ENCODE results near the gene GPC6.
"Not testable (repeated sequence)": the region's sequence is repeated elsewhere in the genome, so short reads cannot be mapped to it uniquely, and the experiment has no call there.

The GPC6 gene

GRCh38 chr13:94188201-94188854, 961.7 kb downstream of the GPC6 start:
- DNase-seq, result no peak

- DNase-seq, result peak in 1 of 2 donors; percentile 18
These were observed 965.9 kb downstream of the GPC6 start for GRCh38 chr13:94192431-94192975.

DNA sequence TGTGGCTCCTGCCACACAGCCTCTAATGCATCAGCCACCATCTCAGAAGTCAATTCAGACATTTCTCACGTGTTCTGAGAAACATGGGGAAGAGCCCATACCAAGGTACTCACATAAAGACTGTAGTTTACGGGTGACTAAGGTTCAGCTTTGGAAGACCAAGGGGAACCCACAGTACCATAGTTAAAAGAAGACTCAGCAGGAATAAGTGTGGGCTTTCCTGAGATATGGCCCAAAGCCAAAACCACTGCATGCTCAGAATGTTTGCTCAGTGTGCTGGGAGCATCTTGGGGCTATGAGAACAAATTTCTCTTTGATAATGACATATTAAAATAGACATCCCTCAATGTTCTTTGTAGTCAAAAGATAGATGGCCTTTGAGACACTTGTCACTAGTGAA, 969.1 kb downstream of the GPC6 start:
- DNase-seq, result no peak

DNA sequence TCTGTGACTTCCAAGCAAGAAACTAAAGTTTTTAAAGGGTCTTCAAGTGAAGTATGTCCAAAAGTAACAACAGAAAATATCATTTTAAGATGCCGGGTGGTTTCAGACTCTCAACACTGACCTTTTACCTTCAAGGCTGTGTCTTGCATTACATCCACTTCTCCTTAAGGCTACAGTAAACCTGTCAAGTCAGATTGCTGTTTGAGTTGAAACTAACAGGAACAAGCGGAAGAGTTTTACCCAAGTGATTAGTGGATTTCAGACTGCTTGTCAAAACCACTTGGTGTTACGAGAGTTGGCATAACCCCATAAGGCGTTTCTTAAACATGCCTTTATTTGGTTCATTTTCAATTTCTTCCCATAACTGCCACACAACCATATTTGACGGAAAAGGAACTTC, 969.8 kb downstream of the GPC6 start:
- DNase-seq, result peak; percentile 25 to 44

DNA sequence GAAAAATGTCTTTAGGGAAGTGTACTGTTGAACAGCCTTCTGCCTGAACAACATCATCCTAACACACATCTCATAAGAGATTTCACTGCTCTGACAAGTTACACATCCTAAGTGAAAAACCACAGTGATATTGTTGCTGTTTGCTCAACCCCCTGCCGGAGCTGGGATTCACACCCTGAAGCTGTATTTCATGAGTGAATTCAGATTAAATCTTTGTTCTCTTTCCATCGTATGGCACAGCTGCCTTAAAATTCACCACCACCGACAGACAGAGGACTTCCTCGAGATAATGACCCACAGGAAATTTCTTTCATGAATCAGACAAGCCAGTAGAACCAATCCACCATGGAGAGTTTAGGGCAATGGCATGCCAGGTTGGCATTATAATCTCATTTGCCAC, 972.1 kb downstream of the GPC6 start:
- no peak for DNase-seq

DNA sequence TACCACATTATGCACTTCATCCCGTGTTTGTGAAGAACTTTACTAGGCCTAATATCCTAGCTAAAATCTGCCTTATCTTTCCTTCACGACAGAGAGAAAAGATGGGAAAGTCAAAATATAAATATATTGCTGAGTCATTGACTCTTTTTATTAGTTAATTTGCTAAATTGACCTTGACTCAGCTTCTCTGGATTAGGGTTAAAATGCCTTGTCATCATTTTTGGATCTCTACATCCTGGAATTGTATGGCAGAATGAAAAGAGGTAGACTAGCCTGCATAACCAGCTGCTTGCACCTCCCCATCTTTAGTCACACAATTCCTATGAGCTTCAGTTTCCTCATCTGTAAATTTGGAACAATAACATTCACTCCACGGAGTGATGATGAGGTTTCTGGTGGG, 972.5 kb downstream of the GPC6 start:
- DNase-seq, result no peak

DNA sequence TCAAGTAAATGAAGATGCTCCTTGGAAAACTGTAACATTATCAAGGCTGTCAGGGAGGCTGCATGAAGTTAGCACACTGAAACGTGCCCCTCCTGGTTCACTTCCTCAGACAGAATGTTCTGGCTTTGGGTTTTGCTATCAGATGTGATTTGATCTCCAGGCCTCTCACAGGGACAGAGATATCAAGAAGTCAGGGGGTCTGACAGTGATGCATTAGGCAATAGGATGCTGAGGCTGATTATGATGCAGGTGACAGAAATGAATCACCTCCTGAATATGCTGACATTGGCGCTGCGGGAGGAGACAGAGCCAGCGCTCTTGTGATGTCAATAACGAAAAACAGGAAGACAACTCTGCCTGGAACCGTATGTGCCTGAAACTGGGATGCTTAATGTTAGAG, 974.4 kb downstream of the GPC6 start:
- no peak for DNase-seq

GRCh38 chr13:94204163-94204562, 977.6 kb downstream of the GPC6 start:
- no peak for DNase-seq

DNA sequence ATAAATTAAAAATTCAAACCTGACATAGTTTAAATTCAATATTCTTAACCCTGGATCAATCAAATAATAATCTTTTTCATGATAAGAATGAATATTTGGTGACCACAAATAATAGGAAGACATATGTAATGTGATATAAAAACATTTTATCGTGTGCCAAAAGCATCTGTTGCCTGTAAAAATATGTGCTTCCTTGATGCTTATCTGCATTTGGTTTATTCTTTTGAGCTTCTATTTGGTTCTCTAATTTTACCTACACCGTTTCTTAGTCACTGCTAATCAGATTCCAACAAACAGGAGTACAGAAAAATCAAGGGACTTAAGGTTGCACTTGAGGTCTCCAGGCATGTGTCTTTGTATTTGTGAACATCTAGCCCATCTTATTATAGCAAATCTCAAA, 978.3 kb downstream of the GPC6 start:
- no peak for DNase-seq

DNA sequence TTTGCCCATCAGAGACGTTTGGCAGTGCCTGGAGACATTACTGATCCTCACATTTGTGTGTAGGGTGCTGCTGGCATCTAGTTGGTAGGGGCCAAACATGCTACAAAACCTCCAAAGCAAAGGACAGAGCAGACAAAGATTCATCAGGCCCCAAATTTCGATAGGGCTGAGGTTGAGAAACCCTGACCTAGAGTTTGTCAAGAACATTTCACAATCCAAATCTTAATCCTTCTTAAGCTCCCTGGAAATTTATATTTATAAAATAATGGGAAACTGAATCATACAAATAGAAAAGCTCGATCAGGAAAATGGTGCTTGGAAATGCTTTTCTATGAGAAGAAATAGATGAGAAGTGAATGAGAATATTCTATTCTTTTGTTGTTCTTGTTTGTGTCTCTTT, 979.3 kb downstream of the GPC6 start:
- no peak for DNase-seq

DNA sequence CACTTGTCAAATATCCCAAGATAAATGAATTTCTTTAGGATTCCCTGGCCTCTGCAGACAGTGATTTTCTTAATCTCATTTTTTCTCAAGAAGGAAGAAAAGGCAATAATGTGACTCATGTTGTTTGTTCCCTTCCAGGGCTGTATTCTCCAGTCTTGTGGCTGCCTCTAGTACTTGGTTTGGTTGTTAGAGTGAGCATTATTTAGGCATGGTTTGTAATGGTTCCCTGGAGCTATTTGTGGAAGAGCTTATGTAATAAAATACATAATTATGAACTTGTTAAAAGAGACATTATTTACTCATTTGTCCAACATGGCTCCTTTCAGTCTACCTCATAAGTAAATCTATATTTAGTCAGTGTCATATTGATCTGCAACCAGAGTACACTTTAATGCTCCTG, 982.5 kb downstream of the GPC6 start:
- no peak for DNase-seq

DNA sequence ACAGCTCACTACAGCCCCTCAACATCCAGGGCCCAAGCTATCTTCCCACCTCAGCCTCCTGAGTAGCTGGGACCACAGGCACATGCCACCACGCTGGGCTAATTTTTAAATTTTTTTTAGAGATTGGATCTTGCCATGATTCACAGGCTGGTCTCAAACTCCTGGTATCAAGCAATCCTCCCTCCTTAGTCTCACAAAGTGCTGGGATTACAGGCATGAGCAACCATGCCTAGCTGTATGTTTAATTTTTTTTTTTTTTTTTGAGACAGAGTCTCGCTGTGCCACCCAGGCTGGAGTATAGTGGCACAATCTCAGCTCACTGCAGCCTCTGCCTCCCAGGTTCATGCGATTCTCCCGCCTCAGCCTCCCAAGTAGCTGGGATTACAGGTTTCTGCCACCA, 983.3 kb downstream of the GPC6 start:
- not testable (repeated sequence) for DNase-seq

DNA sequence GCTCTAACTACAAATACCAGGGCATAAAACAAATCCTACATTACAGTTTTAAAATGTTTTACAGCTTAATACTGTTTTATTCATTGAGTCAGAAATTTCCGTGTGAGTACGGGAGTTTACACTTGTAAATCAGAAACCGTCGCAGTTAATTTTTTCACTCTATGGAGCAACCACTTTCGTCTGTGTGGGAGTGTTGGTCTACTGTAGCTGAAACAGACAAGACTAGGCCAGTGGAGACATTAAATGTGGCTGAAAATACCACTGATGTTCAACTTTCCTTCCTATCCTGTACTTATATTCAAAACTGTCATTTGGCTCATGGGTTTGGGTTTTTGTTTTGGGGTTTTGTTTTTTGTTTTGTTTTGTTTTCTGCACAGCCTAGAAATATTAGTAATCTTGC, 984.2 kb downstream of the GPC6 start:
- no peak for DNase-seq

DNA sequence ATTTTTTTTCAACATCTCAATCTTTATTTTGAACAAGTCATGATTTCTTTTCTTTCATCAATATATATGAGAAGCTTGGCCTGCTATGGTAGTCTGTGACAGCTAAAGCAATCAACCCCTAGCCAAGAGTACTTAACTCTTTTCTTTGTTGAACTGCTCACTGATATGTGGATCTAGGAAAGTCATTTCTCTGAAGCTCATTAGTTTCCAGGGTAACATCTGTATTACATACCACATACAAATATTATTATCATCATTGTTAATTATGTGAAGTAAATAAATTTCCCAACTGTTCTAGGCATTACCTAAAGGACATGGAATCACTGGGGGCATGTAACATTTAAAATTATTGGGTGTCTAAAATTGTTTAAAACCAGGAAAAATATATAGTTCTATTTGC, 985.6 kb downstream of the GPC6 start:
- no peak for DNase-seq

DNA sequence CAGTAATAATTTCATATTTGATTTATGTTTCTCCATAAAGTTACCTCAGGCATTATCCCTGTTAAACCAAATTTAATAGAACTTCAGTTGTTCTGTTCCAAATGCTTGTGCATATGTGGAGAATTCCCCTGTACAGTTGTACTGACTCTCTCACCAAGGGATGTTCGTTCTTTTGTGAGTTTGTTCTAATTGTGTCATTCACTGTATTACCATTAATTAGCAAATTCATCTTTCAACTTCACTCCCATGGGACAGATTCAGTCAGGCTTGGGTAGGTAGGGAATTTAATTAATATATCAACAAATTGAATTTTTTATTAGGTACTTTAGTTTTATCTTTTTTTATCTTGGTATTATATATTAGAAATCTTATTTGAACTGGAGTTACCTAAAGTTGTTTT, 987.5 kb downstream of the GPC6 start:
- no peak for DNase-seq

- no peak for DNase-seq
These were observed 988.4 kb downstream of the GPC6 start for GRCh38 chr13:94214975-94215374.

GRCh38 chr13:94216476-94216875, 989.9 kb downstream of the GPC6 start:
- no peak for DNase-seq

GRCh38 chr13:94217370-94217769, 990.8 kb downstream of the GPC6 start:
- no peak for DNase-seq

GRCh38 chr13:94218537-94218936, 991.9 kb downstream of the GPC6 start:
- DNase-seq, result no peak

DNA sequence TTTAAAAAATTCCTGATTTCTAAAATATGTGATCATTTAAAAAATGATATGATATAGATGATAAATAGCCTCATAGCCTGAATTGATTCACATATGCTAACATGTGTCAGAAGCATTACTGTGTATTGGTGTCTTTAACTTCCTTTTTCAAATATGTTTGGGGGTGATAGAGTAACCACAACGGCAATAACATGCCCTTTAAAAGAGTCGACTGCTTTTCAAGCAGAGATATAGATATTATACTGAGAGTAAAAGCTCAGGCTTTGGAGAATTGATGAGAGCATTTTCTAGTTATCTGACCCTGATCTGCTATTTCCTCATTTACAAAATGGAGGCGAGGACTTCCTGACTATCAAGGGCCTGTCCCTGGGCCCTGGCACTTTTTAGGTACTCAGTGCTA, 992.3 kb downstream of the GPC6 start:
- DNase-seq, result no peak

- DNase-seq, result no peak
These were observed 998.1 kb downstream of the GPC6 start for GRCh38 chr13:94224670-94225069.

- DNase-seq, result no peak
These were observed 1000.8 kb downstream of the GPC6 start for GRCh38 chr13:94227255-94227879.

DNA sequence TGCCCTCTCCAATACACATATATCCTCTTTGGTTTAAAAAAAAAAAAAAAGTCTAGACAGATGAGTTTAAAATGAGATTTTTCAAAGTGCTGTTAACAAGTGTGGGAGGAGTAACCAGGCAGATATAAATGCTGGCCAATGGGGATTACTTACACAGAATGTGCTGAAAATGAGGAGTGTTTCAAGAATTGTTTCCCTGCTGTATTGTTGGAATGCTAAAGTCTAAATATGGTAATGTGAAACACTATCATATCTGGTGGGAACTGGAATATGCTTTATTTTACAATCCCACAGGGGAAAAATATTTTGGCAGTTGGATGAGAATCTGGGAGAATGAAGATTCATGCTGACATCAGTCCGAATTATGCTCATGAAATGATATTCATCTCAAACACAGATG, 1002.2 kb downstream of the GPC6 start:
- DNase-seq, result no peak

DNA sequence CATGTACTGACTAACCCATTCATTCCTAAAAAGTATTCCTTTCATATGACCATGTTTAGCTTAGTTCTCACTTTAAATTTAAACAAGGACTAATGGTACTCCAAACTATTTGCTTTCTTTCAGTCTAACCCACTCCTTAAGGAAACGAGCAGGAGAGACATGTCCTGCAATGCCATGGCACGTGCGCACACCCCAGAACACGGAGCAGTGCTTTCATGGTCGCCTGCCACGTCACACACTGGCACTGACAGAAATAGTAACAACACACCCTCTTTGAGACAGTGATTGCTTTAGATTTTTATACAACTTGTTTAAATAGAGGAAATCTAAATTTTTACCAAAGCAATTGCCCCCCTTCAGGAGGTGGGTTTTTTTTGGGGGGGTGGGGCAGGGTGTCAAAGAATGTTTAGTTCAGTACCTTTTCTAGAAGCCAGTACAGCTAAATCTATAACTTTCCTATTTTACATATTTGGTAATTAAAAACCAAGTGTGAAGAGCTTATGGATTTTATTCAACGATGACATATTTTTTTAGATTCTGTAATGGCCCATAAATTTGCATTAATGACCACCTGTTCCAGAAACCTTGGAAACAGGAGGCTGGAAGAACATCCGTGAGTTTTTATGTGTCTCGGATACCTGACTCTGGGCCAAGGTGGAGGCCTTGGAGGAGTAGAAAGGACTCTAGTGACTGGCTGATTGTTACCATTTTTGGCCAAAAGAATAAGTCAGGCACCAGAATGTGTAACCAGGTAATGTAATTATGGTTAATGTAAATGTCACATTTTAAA, 1005.7 kb downstream of the GPC6 start:
- DNase-seq, result no peak

Data from inflammatory macrophage (primary cell).